Occipital lobe (tissue), 2 donors: ENCODE results near the gene LRCOL1. TPM values are rescaled to one million over a fixed set of nuclear protein-coding genes. Genes with fewer than 3 reads are reported as not detected.
A peak's percentile ranks its signal among the peaks of the same experiment; 100 is the strongest.

Experiments used
- DNase-seq: peaks from one replicate; lab custom pipeline; 2025; lab: John Stamatoyannopoulos, UW
- total RNA-seq: library from RNA; depleted of rRNA; stranded (reverse); fragments of >200 nt; gene quantifications from one replicate; pipeline ENCODE4 v1.2.3, GENCODE V29; 2014

LRCOL1 gene
- total RNA-seq, 1 donor from 2014 or later: not detected

DNA sequence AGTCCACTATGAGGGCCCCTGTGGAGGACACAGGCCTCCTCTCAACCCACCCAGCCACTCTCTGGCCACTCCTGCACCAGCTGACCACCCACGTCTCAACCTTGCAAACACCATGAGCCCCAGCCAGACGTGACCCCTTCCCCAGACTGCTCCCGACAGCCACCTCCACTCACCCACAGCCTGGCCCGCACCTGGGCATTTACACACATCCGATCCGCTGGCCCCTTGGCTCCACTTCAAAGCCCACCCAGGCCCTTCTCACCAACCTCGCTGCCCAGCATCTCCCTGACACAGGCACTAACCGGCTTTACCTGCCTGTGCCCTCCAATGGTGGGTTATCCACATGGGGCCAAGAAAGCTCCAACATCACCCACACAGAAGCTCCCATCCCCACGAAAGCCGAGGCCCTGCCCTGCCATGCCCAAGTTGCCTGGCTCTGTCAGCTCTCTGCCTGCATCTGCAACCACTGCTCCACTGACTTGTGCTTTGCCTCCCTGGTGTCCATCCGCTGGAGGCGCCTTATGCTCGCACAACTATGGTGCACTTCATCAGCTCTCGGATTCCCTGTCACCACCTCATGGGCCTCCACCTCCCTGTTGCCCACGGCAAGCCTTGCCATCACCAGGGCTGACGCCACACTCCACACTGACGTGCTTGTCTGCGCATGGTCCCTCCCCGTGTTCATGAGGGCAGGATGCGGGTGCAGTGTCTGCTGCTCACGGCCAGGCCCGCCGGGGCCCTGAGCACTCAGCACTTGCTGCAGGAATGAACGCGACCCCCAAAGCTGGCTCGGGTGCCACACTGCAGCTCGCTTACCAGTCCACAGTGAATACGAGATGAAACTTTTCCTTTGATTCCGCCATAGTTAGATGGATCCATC is 24.9 kb upstream of the LRCOL1 start:
- DNase-seq: no peak

DNA sequence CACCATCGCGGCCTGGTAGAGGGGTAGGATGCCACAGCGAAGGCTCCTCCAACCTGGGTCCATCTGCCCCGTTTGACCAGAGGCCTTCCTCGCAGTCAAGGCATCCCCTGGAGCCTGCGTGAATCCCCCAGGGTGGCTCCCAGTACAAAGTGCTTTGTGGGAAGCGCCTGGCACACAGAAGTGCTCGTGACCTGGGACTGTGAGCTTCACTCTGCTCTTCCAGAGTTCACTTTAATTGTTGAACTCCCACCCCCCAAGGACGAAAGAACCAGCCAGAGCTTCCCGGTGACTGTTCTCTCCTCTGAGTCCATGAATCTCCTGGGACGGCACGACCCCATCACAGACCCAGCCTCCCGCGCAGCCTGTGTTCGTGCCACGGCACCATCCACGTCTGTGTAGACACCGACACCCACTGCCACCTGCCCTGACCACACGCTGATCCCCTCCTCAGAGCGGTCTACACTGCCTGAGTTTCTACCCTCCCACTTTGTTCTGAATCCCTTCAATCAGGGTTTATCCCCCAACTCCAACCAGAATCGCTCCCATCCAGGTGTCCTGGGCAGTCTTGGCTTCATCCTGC is 24.1 kb upstream of the LRCOL1 start:
- DNase-seq: no peak

DNA sequence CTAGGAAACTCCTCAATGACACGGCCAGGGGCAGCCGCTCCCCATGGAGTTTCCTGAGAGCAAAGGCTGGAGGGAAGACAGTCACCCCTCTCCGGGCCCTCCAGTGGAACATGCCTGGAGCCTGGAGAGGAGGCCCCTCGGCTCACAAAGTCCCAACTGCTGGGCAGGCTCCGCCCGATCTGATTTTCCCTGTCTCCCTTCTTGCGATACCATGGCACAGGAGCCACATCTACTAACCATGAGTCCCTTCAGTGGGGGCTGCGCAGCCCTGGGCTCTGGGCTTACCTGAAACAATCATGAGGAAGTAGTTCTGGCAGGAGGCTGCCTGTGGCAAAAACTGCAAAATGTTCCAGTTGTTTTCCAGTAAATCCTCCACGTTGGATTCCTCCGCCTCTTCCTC is 23.5 kb upstream of the LRCOL1 start:
- no peak for DNase-seq

DNA sequence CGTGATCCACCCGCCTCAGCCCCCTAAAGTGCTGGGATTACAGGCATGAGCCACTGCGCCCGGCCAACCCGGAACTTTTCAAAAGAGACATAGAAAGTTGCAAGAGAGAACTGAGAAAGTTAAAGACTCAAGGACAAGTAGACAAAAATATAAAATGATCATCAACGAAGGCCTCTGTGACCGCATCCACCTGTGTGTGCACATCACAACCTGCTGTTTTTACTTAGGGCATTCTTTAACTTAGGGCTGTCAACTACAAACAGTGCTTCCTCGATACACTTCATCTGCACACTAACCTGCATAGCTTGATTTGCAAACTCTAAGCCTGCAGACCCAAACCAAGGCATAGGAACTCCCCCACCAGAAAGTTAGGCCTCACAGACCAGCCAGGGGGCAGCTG is 23.0 kb upstream of the LRCOL1 start:
- DNase-seq: no peak

DNA sequence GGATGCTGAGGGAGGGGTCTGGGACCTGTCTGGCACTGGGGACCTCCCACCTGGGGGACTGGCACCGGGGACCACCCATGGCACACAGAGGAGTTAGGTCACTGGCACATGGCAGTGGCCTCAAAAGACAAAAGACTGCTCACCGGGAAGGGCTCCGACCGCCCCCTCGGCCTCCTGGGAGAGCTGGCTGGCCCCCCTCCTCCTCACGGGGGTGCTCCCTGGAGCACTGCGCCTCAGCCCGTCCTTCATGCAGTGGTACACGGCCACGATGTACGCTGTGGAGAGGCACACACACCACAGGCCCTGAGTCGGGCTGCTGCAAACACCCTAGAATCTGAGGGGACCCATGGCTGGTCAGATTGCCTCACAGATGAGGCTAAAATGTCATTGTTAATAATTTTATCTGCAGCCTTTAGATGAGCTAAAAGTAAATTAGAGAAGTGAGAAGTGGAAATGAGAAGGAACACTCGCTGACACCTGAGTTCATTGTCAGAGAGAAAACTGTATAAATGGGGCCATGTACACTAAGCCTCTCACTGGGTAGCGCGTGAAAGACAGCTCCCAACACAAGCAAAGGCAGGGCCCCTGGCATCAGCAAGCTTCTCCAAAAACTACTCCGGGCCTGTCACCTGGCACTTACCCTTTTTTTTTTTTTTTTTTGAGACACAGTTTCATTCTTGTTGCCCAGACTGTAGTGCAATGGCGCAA is 22.3 kb upstream of the LRCOL1 start:
- no peak for DNase-seq

DNA sequence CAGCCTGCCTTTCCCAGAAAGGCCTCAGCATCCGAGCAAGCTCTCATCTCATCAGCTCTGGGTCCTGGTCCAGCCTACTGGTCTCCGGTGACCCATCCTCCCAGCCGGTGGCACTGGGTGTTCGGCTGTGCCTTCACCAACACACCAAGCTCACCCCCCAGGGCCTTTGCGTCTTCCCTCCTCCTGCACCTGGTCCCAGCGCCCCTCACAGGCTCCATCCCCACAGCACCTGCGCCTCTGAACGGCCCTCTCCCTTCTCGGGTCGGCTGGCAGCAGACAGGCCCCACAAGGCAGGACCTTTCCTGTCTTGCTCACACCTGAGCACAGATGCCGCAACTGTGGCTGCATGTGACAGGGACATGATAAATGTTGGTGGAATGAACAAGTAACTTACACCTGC is 21.3 kb upstream of the LRCOL1 start:
- no peak for DNase-seq

DNA sequence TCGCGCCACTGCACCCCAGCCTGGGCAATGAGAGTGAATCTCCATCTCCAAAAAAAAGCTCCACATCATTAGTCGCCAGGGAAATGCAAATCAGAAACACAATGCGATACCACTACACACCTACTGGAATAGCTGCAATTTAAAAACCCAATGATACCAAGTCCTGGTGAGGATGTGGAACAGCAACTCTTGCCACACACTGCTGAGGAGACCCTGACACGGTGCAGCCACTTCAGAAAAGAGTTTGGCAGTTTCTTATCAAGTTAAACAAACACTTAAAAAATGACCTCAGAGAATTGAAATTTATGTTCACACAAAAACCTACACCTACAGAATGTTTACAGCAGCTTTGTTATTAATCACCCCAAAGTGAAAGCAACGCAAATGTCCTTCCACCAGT is 20.3 kb upstream of the LRCOL1 start:
- no peak for DNase-seq

DNA sequence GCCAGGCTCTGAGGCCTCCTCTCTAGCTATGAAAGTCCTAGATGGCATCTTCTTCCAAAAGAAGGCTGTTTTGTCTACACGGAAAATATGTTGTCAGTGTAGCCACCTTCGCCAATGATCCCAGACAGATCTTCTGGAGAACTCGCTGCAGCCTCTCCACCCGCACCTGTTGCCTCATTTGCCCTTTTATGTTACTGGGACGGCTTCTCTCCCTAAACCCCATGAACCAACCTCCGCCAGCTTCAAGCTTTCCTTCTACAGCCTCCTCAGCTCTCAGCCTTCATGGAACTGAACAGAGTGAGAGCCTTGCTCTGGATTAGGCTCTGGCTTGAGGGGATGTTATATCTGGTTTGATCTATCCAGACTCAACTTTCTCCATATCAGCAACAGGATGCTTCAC is 18.9 kb upstream of the LRCOL1 start:
- DNase-seq: no peak

DNA sequence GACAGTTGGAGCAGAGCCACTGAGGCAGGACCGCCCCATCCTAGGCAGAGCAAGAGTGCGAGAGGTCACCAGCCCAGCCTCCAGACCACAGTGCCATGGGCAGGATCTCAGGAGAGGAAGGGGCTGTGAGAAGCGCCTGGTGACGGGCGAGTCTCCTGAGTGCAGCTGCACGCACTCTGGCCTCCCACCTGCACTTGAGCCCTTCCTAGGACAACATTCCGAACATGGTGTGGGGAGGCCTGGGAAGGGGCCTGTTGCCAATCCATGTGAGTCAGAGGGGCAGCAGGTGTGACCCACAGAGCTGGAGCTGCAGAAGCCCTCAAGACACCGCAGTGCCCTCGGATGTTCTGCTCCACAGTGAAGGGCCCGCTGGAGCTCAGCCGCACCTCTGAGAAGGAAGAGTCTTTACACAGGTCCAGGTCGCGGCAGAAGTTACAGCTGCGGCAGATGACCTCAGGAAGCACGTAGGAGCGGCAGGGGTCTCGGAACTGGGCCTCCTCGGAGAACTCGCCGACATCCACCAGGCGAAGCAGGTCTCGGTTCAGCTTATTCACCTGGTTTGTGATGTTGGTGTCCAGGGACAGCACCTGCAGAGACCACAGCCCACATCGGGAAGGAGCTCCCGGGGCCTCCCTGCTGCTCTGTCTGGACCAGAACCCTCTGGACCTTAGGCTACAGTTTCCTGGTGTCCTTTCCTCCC is 15.5 kb upstream of the LRCOL1 start:
- no peak for DNase-seq

DNA sequence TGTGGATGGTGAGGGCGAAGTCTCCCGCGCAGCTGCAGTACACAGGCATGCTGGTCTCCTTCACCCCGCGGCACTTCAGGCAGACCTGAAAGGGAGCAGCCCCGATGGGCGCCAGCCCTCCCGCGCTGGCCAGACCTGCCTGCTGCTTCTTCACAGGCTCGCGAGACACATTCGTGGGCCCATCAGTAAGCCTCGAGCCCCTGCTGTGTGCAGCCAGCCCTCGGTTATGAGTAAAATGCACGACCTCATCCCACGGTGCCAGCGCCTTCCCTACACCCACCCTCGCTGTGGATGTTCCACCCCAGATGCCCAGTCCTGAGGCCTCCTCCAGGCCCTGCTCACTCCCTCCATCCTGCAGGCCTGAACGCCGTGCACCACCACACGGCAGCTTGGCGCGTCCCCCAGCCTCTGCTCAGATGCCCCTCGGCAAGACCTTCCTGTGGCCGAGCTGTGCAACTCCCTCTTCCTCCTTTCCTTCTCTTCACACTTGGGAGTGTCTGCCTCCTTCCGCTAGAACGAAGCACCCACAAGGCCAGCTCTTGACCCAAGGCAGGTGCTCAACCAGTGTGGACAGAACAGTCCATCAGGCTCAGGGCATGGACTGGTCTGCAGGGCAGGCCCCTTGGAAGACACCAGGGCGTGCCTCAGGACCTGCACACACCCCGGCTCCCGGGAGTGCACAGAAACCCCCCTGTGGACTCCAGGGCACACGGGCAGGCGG is 14.7 kb upstream of the LRCOL1 start:
- no peak for DNase-seq

DNA sequence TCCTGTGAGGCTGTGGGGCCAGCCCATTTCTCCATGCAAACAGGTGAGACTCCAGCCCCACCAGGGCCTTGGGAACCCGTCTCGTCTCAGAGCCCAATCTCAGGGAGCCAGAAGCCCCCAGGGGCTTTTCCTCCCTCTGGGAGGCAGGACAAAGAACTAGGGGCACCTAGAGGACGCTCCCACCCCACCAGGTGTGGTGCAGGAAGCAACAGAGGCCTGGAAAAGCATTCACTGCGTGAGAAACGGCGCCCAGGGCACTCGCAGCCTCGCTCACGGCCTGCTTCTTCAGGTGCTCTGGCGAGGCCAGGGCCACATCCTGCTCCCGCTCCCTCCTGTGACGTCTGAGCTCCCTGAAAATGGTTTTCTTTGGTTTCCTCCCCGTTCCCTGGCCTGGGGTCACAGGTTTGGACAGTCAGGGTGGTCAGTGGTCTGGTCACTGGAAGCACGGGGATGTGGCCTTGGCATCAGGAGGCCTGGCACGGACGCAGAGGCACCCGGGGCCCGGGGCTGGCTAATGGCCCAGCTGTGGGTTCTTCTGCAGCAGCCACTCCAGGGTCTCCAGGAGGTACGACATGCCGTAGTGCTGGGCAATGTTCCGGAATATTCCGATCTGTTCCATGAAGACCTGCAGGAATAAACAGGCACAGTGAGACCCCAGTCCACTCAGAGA is 13.9 kb upstream of the LRCOL1 start:
- no peak for DNase-seq

DNA sequence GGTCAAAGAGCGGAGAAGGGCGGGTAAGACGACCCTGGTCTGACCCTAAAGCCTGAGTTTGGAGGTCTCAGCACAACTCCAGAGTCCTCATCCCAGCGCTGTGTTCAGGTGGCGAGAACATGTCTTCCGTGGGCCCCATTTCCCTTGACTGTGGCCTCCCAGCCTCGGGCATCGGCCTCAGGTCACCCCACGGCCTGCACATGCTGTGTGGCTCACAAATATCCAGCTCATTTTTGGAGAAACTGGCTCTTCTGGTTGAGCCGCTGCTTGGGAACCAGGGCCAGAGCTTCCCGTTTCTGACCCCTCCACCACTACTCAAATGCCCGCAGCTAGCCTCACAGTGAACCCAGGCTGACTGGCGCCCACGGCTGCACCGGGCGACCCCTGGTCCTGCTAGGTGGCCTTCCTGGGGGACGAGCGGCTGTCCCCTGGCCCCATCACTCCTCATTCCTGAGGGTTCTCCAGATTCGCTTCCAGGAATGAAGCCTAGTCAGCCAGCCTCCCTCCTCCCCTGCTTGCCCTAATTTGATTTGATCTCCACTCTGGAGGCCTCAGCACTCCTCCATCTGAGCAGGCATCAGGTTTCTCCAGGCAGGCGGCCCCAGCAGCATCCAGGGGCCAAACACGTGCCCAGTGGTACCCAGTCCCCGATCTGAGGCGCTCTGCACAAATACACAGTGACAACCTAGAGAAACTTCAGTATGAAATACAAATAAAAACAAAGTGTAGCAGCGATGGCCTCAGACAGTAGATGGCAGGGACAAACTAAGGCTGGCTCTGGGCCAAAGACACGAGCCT is 12.9 kb upstream of the LRCOL1 start:
- DNase-seq: no peak

DNA sequence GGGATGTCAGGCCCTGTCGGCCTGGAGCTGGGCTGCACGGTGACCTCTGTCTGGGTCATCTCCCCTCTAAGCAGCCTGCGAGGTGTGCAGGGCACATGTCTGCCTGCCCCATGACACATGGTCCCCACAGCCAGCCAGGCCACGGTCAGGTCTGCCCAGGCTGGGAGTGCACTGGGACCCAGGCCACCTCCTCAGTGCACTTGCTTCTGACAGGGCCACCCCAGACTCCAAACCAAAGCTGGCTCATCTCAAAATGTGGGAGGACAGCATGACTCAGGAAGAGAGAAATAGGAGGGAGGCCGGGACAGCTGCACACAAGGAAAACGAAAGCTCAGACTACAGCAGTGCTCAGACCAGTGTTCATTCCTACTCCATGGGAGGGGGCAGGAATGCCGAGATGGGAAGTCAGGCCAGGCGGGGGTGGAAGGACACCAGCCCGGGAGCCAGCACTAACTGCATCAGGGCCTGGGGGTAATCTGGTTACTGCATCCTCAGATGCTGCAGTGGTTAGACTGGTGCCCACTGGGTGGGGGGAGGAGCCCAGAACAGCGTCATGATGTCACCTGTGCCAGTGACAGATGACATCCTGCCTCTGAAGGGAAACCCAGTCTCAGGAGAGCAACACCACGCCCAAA is 12.2 kb upstream of the LRCOL1 start:
- DNase-seq: peak; percentile 44

DNA sequence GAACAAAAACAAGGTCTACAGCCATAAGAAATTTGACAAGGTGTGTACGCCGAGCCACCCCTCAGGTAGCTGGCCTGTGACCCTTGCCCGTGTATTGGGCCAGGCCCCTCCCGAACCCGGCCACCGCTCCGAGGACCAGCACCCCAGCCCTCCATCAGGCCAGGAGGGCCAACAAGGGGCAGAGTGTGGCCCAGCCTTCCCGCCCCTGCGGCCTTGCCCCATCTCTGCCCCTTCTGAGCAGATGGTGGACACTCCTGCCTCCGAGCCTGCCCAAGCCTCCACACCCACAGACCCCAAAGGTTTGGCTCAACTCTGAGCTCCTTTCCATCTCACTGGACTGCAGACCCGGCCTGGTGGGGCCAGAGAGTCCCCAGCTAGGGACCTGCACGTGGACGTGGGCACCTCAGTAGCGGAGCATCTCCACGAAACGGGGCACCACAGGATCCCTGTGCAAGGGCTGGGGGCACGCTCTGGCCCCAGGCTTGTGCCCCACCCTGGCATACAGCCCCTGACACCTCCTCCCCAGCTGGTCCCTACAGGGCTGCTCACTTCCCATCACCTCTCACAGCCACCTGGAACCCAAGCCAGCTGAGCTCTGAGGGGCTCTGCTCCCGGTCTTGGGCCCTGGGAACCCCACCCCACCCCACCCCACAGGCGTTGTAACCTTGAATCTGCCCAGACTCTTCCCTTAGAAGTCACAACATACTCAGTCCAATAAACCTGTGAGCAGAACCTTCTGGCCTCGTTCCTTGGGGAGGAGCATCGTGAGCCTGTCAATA is 11.5 kb upstream of the LRCOL1 start:
- DNase-seq: no peak

DNA sequence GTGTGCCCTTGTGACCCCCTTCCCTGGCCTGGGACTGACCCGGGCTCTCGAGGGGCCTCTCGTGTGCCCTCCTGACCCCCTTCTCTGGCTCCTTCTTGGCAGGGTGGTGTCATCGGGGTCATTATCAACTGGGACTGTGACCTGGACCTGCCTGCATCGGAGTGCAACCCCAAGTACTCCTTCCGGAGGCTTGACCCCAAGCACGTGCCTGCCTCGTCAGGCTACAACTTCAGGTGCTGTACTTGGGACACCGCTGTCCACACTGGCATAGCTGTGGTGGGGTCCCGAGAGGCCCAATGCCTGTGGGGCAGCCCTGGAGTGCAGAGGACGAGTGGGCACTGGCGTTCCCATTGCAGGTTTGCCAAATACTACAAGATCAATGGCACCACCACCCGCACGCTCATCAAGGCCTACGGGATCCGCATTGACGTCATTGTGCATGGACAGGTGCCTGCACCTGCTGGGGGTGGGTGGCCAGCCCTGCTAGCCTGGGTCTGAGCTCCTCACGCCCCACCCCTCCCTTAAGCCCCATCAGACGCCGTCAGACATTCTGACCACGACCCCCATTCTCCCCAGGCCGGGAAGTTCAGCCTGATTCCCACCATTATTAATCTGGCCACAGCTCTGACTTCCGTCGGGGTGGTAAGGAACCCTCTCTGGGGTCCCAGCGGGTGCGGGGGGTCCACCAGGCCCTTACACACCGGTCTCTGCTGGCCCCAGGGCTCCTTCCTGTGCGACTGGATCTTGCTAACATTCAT is 10.7 kb upstream of the LRCOL1 start:
- DNase-seq: no peak

DNA sequence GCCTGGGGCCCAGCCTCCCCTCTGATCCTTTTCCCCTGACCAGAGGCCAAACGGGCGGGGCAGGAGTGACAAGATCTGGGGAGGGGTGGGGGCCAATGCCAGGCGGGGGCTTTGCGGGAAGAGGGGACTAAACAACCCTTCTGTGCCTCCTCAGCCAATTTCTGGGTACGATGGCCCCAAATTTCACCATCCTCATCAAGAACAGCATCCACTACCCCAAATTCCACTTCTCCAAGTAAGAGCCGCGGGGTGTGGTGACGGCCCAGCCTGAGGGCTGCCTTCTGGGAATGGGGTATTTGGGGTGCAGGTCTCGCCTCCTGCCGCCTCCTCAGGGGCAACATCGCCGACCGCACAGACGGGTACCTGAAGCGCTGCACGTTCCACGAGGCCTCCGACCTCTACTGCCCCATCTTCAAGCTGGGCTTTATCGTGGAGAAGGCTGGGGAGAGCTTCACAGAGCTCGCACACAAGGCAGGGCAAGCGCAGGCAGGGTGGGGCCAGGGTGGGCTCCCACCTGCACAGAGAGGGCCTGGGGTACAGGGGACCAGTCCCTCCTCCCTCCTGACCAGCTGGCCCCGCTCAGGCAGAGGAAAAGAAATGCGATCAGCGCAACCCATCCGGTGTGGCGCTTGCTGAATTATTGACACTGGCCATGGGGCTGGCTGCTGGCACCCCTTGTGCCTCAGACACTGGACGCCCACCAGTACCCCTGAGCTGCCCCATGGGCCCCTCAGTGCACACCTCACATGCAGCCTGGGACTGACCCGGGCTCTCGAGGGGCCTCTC is 9.9 kb upstream of the LRCOL1 start:
- no peak for DNase-seq
